HG03139 (cell line): ENCODE results near the gene SERTAD2.

Experiments
- ATAC-seq: cut with Tn5 transposase; IDR thresholded peaks from one replicate; pipeline ENCODE4 v1.9.1; 2021; ENCODE audit not compliant: unreplicated experiment

SERTAD2 gene

GRCh38 chr2:64677530-64677929, 23.8 kb upstream of the SERTAD2 start:
- no peak for ATAC-seq

- ATAC-seq, result no peak
Observed at GRCh38 chr2:64675860-64676259, 22.1 kb upstream of the SERTAD2 start.

GRCh38 chr2:64672708-64673107, 19.0 kb upstream of the SERTAD2 start:
- ATAC-seq, result no peak

GRCh38 chr2:64670047-64670446, 16.3 kb upstream of the SERTAD2 start:
- ATAC-seq, result no peak

GRCh38 chr2:64669288-64669687, 15.6 kb upstream of the SERTAD2 start:
- no peak for ATAC-seq

GRCh38 chr2:64668542-64668941, 14.8 kb upstream of the SERTAD2 start:
- no peak for ATAC-seq

GRCh38 chr2:64667535-64667934, 13.8 kb upstream of the SERTAD2 start:
- ATAC-seq, result no peak

GRCh38 chr2:64666810-64667438, 13.2 kb upstream of the SERTAD2 start:
- ATAC-seq, result no peak

GRCh38 chr2:64665709-64666108, 12.0 kb upstream of the SERTAD2 start:
- no peak for ATAC-seq

GRCh38 chr2:64663402-64663801, 9.7 kb upstream of the SERTAD2 start:
- no peak for ATAC-seq

GRCh38 chr2:64661741-64662169, 8.0 kb upstream of the SERTAD2 start:
- no peak for ATAC-seq

- no peak for ATAC-seq
Observed at GRCh38 chr2:64659252-64659651, 5.5 kb upstream of the SERTAD2 start.

- ATAC-seq, result no peak
Observed at GRCh38 chr2:64658269-64658668, 4.6 kb upstream of the SERTAD2 start.

GRCh38 chr2:64657411-64657810, 3.7 kb upstream of the SERTAD2 start:
- no peak for ATAC-seq

- ATAC-seq, result no peak
Observed at GRCh38 chr2:64656379-64656778, 2.7 kb upstream of the SERTAD2 start.

- no peak for ATAC-seq
Observed at GRCh38 chr2:64655873-64656272, 2.2 kb upstream of the SERTAD2 start.

GRCh38 chr2:64655018-64655664, 1.4 kb upstream of the SERTAD2 start:
- ATAC-seq, result no peak

- peak; percentile 2 for ATAC-seq
Observed at GRCh38 chr2:64654063-64654811, 524 bp upstream of the SERTAD2 start.

- no peak for ATAC-seq
Observed at GRCh38 chr2:64652231-64653108, 1.2 kb downstream of the SERTAD2 start.

GRCh38 chr2:64651590-64651989, 2.1 kb downstream of the SERTAD2 start:
- no peak for ATAC-seq

GRCh38 chr2:64650722-64651338, 2.9 kb downstream of the SERTAD2 start:
- ATAC-seq, result no peak
